MCF 10A (cell line): ENCODE measurements around the gene SPINK4. TPM values are rescaled to one million over a fixed set of nuclear protein-coding genes. Genes with fewer than 3 reads are reported as not detected.

Source experiments
- BruUV-seq: library from RNA; stranded (reverse); fragments of 400-500 nt; replicated peaks from 2 replicates; lab custom pipeline; 2021; lab: Mats Ljungman, UMichigan
- CTCF ChIA-PET: fragments of 300-600 bp; sonication (Branson Sonifier 250); formaldehyde crosslinking; extraction: SDS; loops from one replicate; lab custom pipeline; 2021; ENCODE audit warnings: antibody characterized with exemption, inconsistent platforms; lab: Yijun Ruan, JAX
- POLR2A ChIA-PET: fragments of 300-600, 350-650 bp; sonication (Branson Sonifier 250); formaldehyde crosslinking; extraction: SDS; loops from one replicate; lab custom pipeline; 2020; ENCODE audit warnings: antibody characterized with exemption, inconsistent platforms; lab: Yijun Ruan, JAX
- DNase-seq: peaks from one replicate; pipeline ENCODE4 v3.0.0-alpha.2; 2018; ENCODE audit not compliant: unreplicated experiment
- H3K27ac Mint-ChIP-seq: one replicate; pipeline ENCODE4 v1.8.0; 2022; ENCODE audit warnings: mild to moderate bottlenecking, low read depth, mixed read lengths; ENCODE audit not compliant: unreplicated experiment
- H3K27me3 Mint-ChIP-seq: one replicate; pipeline ENCODE4 v1.8.0; 2022; ENCODE audit warnings: mixed read lengths; ENCODE audit not compliant: insufficient read depth, unreplicated experiment
- H3K36me3 Mint-ChIP-seq: one replicate; pipeline ENCODE4 v1.8.0; 2022; ENCODE audit warnings: mild to moderate bottlenecking, moderate library complexity, mixed read lengths; ENCODE audit not compliant: insufficient read depth, unreplicated experiment
- H3K4me1 Mint-ChIP-seq: one replicate; pipeline ENCODE4 v1.8.0; 2022; ENCODE audit warnings: mixed read lengths; ENCODE audit not compliant: insufficient read depth, unreplicated experiment
- H3K4me3 Mint-ChIP-seq: one replicate; pipeline ENCODE4 v1.8.0; 2022; ENCODE audit warnings: mild to moderate bottlenecking, moderate library complexity, mixed read lengths; ENCODE audit not compliant: unreplicated experiment
- H3K9me3 Mint-ChIP-seq: one replicate; pipeline ENCODE4 v1.8.0; 2022; ENCODE audit warnings: mixed read lengths; ENCODE audit not compliant: unreplicated experiment
- CTCF ChIP-seq: fragments of 200-600 bp; IDR thresholded peaks from one replicate; pipeline ENCODE4 v1.8.0; 2022; ENCODE audit warnings: antibody characterized with exemption, mild to moderate bottlenecking; ENCODE audit not compliant: unreplicated experiment
- intact Hi-C: fragments of 100-400 bp; cut with micrococcal nuclease; formaldehyde crosslinking; loops from 2 replicates; pipeline ENCODE4 v1.14.1; 2022
- total RNA-seq: library from RNA; stranded (reverse); gene quantifications from 2 replicates; pipeline ENCODE4 v1.2.3, GENCODE V29; 2022

Gene SPINK4
- total RNA-seq, 1 experiment from 2014 or later: not detected

GRCh38 chr9:33270146-33270545 is 30.2 kb downstream of the SPINK4 start:
- H3K27me3 Mint-ChIP-seq: no peaks in the 10 kb centered on the region
- peaks cover 76% of the 10 kb centered on the region for H3K36me3 Mint-ChIP-seq
- ChIA-PET CTCF (no interaction called here), POLR2A (no interaction called here)
- H3K4me3 Mint-ChIP-seq: no peak overlapping the region
- H3K27ac Mint-ChIP-seq: no peak overlapping the region
- H3K4me1 Mint-ChIP-seq: peaks cover 20% of the 10 kb centered on the region
- TF ChIP-seq CTCF: no peak
- intact Hi-C loops: no loop called here
- no peak for DNase-seq
- H3K9me3 Mint-ChIP-seq: no peaks in the 10 kb centered on the region
- BruUV-seq: no TSS peak

GRCh38 chr9:33272061-33272460 is 32.1 kb downstream of the SPINK4 start:
- H3K36me3 Mint-ChIP-seq: peaks cover 86% of the 10 kb centered on the region
- no peak for DNase-seq

GRCh38 chr9:33273266-33273971 is 33.5 kb downstream of the SPINK4 start:
- intact Hi-C loops: no loop called here
- H3K4me1 Mint-ChIP-seq: peaks cover 5% of the 10 kb centered on the region
- no TSS peak for BruUV-seq
- H3K9me3 Mint-ChIP-seq: no peaks in the 10 kb centered on the region
- H3K4me3 Mint-ChIP-seq: no peak overlapping the region
- CTCF ChIA-PET: interaction anchor here (0.6 to 1.6 kb wide), 7 partner anchors 10 to 200 kb away, joined by 3 to 6 read pairs (median 4); partner anchors contain the start of gene AQP3
- no peaks in the 10 kb centered on the region for H3K27me3 Mint-ChIP-seq
- TF ChIP-seq CTCF: no peak
- H3K36me3 Mint-ChIP-seq: peaks cover 88% of the 10 kb centered on the region
- DNase-seq: no peak
- H3K27ac Mint-ChIP-seq: peak overlapping the region; percentile 22
- POLR2A ChIA-PET: interaction anchor here (0.7 to 2.1 kb wide), 4 partner anchors 11 to 234 kb away, joined by 3 to 7 read pairs (median 6); partner anchors contain the start of gene NFX1

More at GRCh38 chr9:33272061-33272460, 32.1 kb downstream of the SPINK4 start:
- intact Hi-C loops: no loop called here
- Mint-ChIP-seq H3K27ac (no peak overlapping the region), H3K9me3 (no peaks in the 10 kb centered on the region), H3K4me3 (no peak overlapping the region), H3K4me1 (peaks cover 11% of the 10 kb centered on the region), H3K27me3 (no peaks in the 10 kb centered on the region)
- no peak for TF ChIP-seq CTCF
- CTCF ChIA-PET: interaction anchor here (0.7 to 1.3 kb wide), 3 partner anchors 15 to 103 kb away, joined by 3 to 4 read pairs (median 3); no protein-coding TSS in a partner anchor
- no TSS peak for BruUV-seq
- POLR2A ChIA-PET: interaction anchor here (0.6 to 0.9 kb wide), 3 partner anchors 10 to 43 kb away, joined by 3 to 4 read pairs (median 3); partner anchors contain the start of gene NFX1

- DNase-seq: no peak
- no peak for TF ChIP-seq CTCF
- no peak overlapping the region for H3K4me3 Mint-ChIP-seq
- H3K27ac Mint-ChIP-seq: no peak overlapping the region
- CTCF ChIA-PET: interaction anchor here (0.6 to 1.6 kb wide), 6 partner anchors 9 to 355 kb away, joined by 3 to 6 read pairs (median 4); no protein-coding TSS in a partner anchor
- peaks cover 5% of the 10 kb centered on the region for H3K4me1 Mint-ChIP-seq
- peaks cover 93% of the 10 kb centered on the region for H3K36me3 Mint-ChIP-seq
- POLR2A ChIA-PET: interaction anchor here (0.7 to 2.1 kb wide), 3 partner anchors 10 to 235 kb away, joined by 3 to 7 read pairs (median 5); partner anchors contain the start of gene NFX1
- intact Hi-C loops: no loop called here
- H3K27me3 Mint-ChIP-seq: no peaks in the 10 kb centered on the region
- H3K9me3 Mint-ChIP-seq: no peaks in the 10 kb centered on the region
- BruUV-seq: no TSS peak
Observed at GRCh38 chr9:33273972-33274328, 34.0 kb downstream of the SPINK4 start.
